Testis (tissue), 3 donors: ENCODE data around the gene SMTNL2. TPM values are rescaled to one million over a fixed set of nuclear protein-coding genes. Genes with fewer than 3 reads are reported as not detected.
"Not testable (repeated sequence)": the region's sequence is repeated elsewhere in the genome, so short reads cannot be mapped to it uniquely, and the experiment has no call there.

ENCODE experiments used
- DNase-seq: peaks from one replicate; pipeline ENCODE4 v3.0.0-alpha.2; 2019
- H3K27ac ChIP-seq, 2 donors: fragments of 200-600 bp; sonication (generic); one replicate each; pipeline ENCODE4 v1.5.1; 2019
- H3K27me3 ChIP-seq: fragments of 200-600 bp; sonication (generic); one replicate; pipeline ENCODE4 v1.5.1; 2019
- H3K36me3 ChIP-seq: fragments of 200-600 bp; sonication (generic); one replicate; pipeline ENCODE4 v1.5.1; 2017; ENCODE audit warnings: low read depth; ENCODE audit errors: missing control alignments
- H3K4me1 ChIP-seq: fragments of 200-600 bp; sonication (generic); one replicate; pipeline ENCODE4 v1.5.1; 2019
- H3K4me3 ChIP-seq, 2 donors: fragments of 200-600 bp; sonication (generic); one replicate each; pipeline ENCODE4 v1.5.1; 2017 to 2019
- H3K9me3 ChIP-seq: fragments of 200-600 bp; sonication (generic); one replicate; pipeline ENCODE4 v1.5.1; 2017
- CTCF ChIP-seq, 3 experiments: fragments of 450-650 bp in 2 of 3; fragments of 200-600 bp in 1 of 3; sonication (generic) in 1 of 3; IDR thresholded peaks; one replicate each; pipeline ENCODE4 v1.5.1; 2016 to 2019; ENCODE audit warnings: antibody characterized with exemption in 3 of 3, mild to moderate bottlenecking in 2 of 3, moderate library complexity in 1 of 3
- POLR2A ChIP-seq: fragments of 450-650 bp; IDR thresholded peaks from one replicate; pipeline ENCODE4 v1.6.1; 2017; ENCODE audit warnings: antibody characterized with exemption, mild to moderate bottlenecking, moderate library complexity
- WGBS, 2 donors: methylation state at CpG; one replicate each; pipeline ENCODE4 v1.1.5; 2018; 5-methylcytosine and 5-hydroxymethylcytosine counted together
- intact Hi-C: fragments of 100-400 bp; cut with DNase I; formaldehyde crosslinking; loops from one replicate; pipeline ENCODE4 v1.15.1; 2023; ENCODE audit warnings: low total_unique reads
- polyA plus RNA-seq: library from polyadenylated mRNA; stranded (reverse); fragments of 350-450 nt; fragmentation: Illumina TruSeq; extraction: RNeasy Lipid Tissue Mini Kit (QIAGEN cat#74804); gene quantifications from one replicate; pipeline ENCODE4 v1.2.3, GENCODE V29; 2014; ENCODE audit warnings: low read depth, low replicate concordance; ENCODE audit not compliant: insufficient read depth
- total RNA-seq, 2 donors: library from RNA; depleted of rRNA; stranded (reverse); fragments of >200 nt; gene quantifications; one replicate each; pipeline ENCODE4 v1.2.3, GENCODE V29; 2016

The SMTNL2 gene
- total and polyA plus RNA-seq, 3 donors from 2014 or later, result 2.6 to 6.9 (median 4.3) TPM

GRCh38 chr17:4593021-4593421 is 8.7 kb downstream of the SMTNL2 start:
- H3K4me1 ChIP-seq, result peaks cover under 1% of the 10 kb centered on the region
- H3K27ac ChIP-seq, result no peak overlapping the region
- no peak overlapping the region for H3K4me3 ChIP-seq
- intact Hi-C loops, result no loop called here
- no peaks in the 10 kb centered on the region for H3K36me3 ChIP-seq
- H3K27me3 ChIP-seq, result no peaks in the 10 kb centered on the region
- H3K9me3 ChIP-seq, result no peaks in the 10 kb centered on the region
- WGBS, 2 donors, result 80 to 91% methylated on average over 14 of the region's 14 CpGs
- DNase-seq, result no peak
- no peak for TF ChIP-seq POLR2A
- no peak for TF ChIP-seq CTCF (IDR thresholded peaks at IDR 0.05)

GRCh38 chr17:4594406-4594805 is 10.1 kb downstream of the SMTNL2 start:
- no peak for DNase-seq

GRCh38 chr17:4594931-4595684 is 10.8 kb downstream of the SMTNL2 start:
- TF ChIP-seq POLR2A (no peak), CTCF (IDR thresholded peaks at IDR 0.05) (no peak)
- Histone ChIP-seq H3K9me3 (no peaks in the 10 kb centered on the region), H3K27me3 (no peaks in the 10 kb centered on the region), H3K36me3 (no peaks in the 10 kb centered on the region), H3K4me1 (peaks cover 9% of the 10 kb centered on the region), H3K27ac (no peak overlapping the region), H3K4me3 (no peak overlapping the region)
- no peak for DNase-seq
- 78 to 88% methylated on average over 26 of the region's 29 CpGs for WGBS, 2 donors
- intact Hi-C loops, result no loop called here

More at GRCh38 chr17:4594406-4594805, 10.1 kb downstream of the SMTNL2 start:
- Histone ChIP-seq H3K27me3 (no peaks in the 10 kb centered on the region), H3K9me3 (no peaks in the 10 kb centered on the region), H3K36me3 (no peaks in the 10 kb centered on the region), H3K27ac (no peak overlapping the region), H3K4me3 (no peak overlapping the region), H3K4me1 (peaks cover 4% of the 10 kb centered on the region)
- no peak for TF ChIP-seq CTCF (IDR thresholded peaks at IDR 0.05)
- intact Hi-C loops, result no loop called here
- 86 to 93% methylated on average over 7 of the region's 7 CpGs for WGBS, 2 donors

GRCh38 chr17:4595685-4596342 is 11.5 kb downstream of the SMTNL2 start:
- H3K27me3 ChIP-seq, DNase-seq, H3K9me3 ChIP-seq, H3K4me1 ChIP-seq, H3K4me3 ChIP-seq, H3K36me3 ChIP-seq, intact Hi-C loops, H3K27ac ChIP-seq: not testable (repeated sequence)
- 94% methylated on average over 15 to 23 of the region's 23 CpGs for WGBS, 2 donors

GRCh38 chr17:4596636-4597380 is 12.5 kb downstream of the SMTNL2 start:
- Histone ChIP-seq H3K27me3 (no peaks in the 10 kb centered on the region), H3K36me3 (no peaks in the 10 kb centered on the region), H3K4me3 (no peak overlapping the region), H3K27ac (no peak overlapping the region), H3K9me3 (no peaks in the 10 kb centered on the region), H3K4me1 (peaks cover 9% of the 10 kb centered on the region)
- DNase-seq, result no peak
- WGBS, 2 donors, result 95 to 96% methylated on average over 28 to 34 of the region's 36 CpGs
- TF ChIP-seq CTCF (IDR thresholded peaks at IDR 0.05) (no peak), POLR2A (no peak)
- intact Hi-C loops, result no loop called here
